H7 (cell line): ENCODE results near the gene SPACA5. TPM values are rescaled to one million over a fixed set of nuclear protein-coding genes. Genes with fewer than 3 reads are reported as not detected.
"Not testable (repeated sequence)": the region's sequence is repeated elsewhere in the genome, so short reads cannot be mapped to it uniquely, and the experiment has no call there.

ENCODE experiments used
- DNase-seq: peaks from one replicate; pipeline ENCODE4 v3.0.0; 2012
- H3K27me3 ChIP-seq: 2 replicates; pipeline ENCODE4 v1.6.0; 2011; ENCODE audit warnings: mild to moderate bottlenecking, low read length; ENCODE audit not compliant: control insufficient read depth, insufficient read depth
- H3K36me3 ChIP-seq: replicated peaks from 2 replicates; pipeline ENCODE4 v1.5.1; 2011; ENCODE audit warnings: low read length; ENCODE audit not compliant: control insufficient read depth, insufficient read depth
- H3K4me3 ChIP-seq: 2 replicates; pipeline ENCODE4 v1.5.1; 2011; ENCODE audit warnings: low read depth, mild to moderate bottlenecking, control low read depth, low read length, moderate library complexity; ENCODE audit not compliant: insufficient read depth
- total RNA-seq: library from RNA; depleted of rRNA; stranded (reverse); fragments of >200 nt; shearing (Covaris generic); gene quantifications from 2 replicates; pipeline ENCODE4 v1.2.3, GENCODE V29; 2014

The SPACA5 gene
- total RNA-seq, 1 experiment from 2014 or later, result not detected

DNA sequence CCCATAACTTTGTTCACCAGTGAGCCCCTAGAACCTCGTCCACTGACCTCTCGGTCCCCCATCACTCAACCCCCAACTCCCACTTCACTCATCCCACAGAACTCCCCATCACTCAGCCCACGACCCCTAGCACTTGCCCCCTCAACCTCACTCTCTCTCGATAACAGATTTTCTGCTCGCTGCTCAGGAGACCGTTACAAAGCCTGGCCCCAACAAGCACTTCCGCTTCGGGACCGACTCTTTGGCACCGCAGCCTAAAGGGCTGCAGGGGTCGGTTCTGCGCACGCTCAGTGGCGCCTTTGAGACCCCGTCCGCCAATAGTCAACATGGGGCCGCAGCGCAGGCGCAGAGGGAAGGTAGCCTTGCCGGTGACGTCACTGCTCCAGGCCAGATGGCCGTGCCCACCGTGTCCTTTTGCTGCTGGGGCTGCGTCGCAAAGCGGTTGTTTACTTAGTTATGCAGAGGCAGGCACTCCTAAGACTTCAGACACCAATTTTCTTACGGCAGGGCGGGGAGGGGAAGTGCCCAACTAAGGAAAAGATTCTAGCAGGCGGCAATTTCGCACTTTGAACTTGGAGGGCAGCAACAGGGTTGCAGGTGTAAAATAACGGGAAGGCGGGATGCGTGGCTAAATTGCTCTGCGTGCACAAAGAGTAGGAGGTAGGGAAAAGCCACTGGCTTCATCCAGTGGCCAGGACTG lies 2.9 kb upstream of the SPACA5 start, which contains the start of gene ZNF182:
ZNF182 (minus strand) TSS at position 232 of the 700 bp plus-strand sequence. CDS start 1,380 bp downstream, outside the sequence.
- peak; percentile 91 for DNase-seq
- H3K36me3 ChIP-seq, result no peaks in the 10 kb centered on the region
- H3K4me3 ChIP-seq, result peak within 1 kb of the TSS; percentile 79
- no peaks in the 10 kb centered on the region for H3K27me3 ChIP-seq

DNA sequence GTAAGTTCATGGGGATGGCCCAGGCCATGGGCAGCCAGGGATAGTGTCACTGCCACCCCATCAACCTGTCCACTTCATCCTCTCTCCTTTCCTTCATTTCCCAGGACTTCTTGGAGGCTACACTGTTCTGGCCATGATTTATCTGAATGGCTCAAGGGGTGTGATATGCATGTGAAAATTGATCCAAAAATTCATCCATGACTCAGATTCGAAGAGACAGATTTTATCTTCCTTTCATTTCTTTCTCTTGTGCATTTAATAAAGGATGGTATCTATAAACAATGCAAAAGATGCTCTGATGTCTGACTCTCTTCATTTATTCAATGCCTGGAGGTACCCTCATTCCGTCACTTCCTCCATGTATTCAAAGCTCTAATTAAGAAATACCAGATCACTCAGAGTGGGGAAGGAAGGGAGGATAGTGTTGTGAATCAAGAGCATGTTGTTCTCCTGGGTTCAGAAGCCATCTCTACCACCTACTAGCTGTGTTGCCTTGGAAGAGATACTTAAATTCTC lies 2.7 kb downstream of the SPACA5 start:
- H3K4me3 ChIP-seq, H3K27me3 ChIP-seq, H3K36me3 ChIP-seq, DNase-seq: not testable (repeated sequence)

- not testable (repeated sequence) for H3K36me3 ChIP-seq, DNase-seq, H3K27me3 ChIP-seq, H3K4me3 ChIP-seq
These were observed 10.0 kb downstream of the SPACA5 start for GRCh38 chrX:48016583-48017310.

- not testable (repeated sequence) for H3K27me3 ChIP-seq, DNase-seq, H3K36me3 ChIP-seq, H3K4me3 ChIP-seq
These were observed 13.1 kb downstream of the SPACA5 start for GRCh38 chrX:48019892-48020291.

DNA sequence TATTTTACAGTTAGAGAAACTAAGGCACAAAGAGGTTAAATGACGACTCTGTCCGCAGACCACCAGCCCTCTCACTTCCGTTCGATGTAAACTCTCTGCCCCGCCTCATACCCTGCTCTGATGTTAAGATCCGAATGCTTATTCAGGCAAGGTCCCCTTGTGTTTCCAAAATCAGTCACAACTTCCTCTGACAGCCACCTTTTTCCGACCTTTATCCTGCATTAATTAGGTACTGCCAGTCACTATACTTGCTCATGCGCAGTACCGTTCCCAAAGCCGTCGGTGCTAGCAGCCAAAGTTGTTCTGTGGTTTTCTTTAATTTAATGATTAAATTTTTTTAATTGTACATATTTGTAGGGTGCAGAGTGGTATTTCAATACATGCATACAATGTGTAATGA lies 13.7 kb downstream of the SPACA5 start:
- not testable (repeated sequence) for H3K36me3 ChIP-seq, H3K4me3 ChIP-seq, H3K27me3 ChIP-seq, DNase-seq

DNA sequence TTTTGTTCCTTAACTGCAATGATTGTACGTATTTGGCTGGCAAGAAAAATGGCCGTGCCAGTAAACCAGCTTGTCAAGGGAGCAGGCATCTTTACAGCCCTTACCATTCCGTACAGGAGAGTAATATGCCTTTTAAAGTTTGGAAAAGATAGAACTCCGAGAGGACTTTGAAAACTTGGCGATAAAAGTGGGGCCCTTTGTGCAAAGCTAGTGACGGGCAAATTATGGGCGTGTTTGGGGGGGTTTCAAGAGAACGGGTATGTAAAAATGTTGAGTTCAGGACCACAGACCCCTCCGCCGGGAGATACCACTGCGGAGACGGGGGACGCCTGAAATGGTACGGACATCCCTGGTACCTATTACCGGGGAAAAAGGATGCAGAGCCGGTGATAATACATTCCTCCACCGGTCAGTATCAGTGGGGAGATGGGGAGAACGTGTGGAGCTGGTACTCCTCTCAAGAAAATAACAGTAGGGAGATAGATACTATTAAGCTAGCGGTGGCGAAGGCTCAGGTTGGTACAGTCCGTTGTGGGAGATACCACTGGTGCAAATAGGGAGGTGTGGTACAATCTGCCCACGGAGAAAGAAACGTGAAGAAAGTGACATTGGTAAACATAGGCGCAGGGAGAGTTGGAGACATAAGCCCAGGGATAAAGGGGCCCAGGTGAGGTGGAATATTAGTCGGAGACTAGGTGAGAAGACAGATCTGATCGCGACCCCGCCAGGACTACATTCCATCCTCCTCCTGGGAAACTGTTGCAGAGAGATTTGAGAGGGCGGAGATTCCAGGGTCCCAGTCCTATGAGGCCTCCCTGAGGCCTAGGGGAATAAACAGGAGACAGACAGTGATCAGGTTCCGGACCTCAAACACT lies 14.5 kb downstream of the SPACA5 start:
- DNase-seq, result peak; percentile 69
- Histone ChIP-seq H3K4me3 (peak overlapping the region; percentile 53), H3K36me3 (no peaks in the 10 kb centered on the region), H3K27me3 (no peaks in the 10 kb centered on the region)

DNA sequence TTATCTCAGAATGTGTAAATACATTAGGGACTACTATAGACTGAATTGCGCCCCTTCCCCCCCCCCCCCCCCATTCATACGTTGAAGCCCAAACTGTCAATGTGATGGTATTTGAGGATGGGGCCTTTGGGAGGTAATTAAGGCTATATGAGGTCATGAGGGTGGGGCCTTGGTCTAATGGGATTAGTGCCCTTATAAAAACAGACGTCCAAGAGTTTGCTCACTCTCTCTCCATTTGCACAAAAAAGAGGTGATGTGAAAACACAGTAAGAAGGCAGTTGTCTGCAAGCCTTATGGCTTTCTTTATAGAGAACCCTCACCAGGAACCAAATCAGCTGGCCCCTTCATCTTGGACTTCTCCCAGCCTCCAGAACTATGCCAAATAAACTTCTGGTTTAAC lies 15.3 kb downstream of the SPACA5 start:
- Histone ChIP-seq H3K27me3 (no peaks in the 10 kb centered on the region), H3K36me3 (no peaks in the 10 kb centered on the region), H3K4me3 (no peak overlapping the region)
- DNase-seq, result no peak

DNA sequence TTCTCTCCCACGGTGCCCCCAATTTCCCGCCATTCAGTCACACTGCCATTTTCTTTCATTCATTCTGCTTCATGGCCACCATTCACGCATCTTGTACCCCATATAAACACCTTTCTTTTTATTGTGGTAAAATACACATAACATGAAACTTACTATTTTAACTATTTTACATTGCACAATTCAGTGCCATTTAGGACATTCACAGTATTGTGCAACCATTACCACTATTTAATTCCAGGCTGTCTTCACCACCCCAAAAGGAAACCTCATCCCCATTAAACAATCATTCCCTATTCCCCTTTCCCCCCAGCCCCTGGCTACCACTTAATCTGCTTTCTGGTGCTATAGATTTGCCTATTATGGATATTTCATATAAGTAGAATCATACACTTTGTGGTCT lies 15.9 kb downstream of the SPACA5 start:
- no peak for DNase-seq
- Histone ChIP-seq H3K27me3 (no peaks in the 10 kb centered on the region), H3K36me3 (no peaks in the 10 kb centered on the region), H3K4me3 (no peak overlapping the region)

GRCh38 chrX:48025561-48025960 lies 18.8 kb downstream of the SPACA5 start:
- no peak overlapping the region for H3K4me3 ChIP-seq
- no peaks in the 10 kb centered on the region for H3K27me3 ChIP-seq
- DNase-seq, result peak; percentile 52
- H3K36me3 ChIP-seq, result no peaks in the 10 kb centered on the region

DNA sequence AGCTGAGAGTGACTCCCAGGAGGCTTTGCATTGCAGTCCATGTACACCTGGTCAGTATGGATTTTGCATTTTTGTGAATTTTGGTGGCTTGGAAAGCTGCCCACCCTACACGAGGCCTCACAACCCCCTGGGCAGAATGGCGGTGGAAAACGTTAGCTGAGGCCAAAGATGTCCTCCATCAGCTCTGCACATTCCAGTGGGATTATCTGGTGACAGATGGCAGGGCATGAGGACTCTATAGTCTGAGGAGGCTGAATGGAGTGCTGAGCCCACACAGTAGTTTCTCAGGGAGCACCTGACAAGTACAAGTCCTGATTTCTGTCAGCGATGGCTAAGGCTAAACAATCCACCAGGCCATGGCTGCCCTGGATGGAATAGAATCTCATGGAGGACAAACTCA lies 20.8 kb downstream of the SPACA5 start:
- not testable (repeated sequence) for H3K27me3 ChIP-seq, H3K4me3 ChIP-seq, DNase-seq, H3K36me3 ChIP-seq

DNA sequence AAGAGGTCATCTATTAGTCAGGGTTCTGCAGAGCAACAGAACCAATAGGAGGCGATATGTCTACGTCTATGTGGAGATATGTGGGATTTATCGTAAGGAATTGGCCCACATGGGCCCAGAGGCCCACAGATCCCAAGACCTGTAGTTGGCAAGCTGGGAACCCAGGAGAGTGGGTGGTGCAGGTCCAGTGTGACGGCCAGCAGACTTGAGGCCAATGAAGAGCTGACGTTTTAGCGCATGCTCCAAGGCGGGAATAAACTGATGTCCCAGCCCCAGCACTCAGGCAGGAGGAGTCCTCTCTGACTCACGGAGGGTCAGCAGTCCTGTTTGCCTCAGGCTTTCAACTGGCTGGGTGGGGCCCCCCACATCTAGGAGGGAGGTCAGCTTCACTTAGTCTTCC lies 21.3 kb downstream of the SPACA5 start:
- DNase-seq, result no peak
- H3K36me3 ChIP-seq, result no peaks in the 10 kb centered on the region
- no peaks in the 10 kb centered on the region for H3K27me3 ChIP-seq
- no peak overlapping the region for H3K4me3 ChIP-seq

GRCh38 chrX:48030237-48030636 lies 23.4 kb downstream of the SPACA5 start:
- no peaks in the 10 kb centered on the region for H3K27me3 ChIP-seq
- no peak for DNase-seq
- no peak overlapping the region for H3K4me3 ChIP-seq
- no peaks in the 10 kb centered on the region for H3K36me3 ChIP-seq

DNA sequence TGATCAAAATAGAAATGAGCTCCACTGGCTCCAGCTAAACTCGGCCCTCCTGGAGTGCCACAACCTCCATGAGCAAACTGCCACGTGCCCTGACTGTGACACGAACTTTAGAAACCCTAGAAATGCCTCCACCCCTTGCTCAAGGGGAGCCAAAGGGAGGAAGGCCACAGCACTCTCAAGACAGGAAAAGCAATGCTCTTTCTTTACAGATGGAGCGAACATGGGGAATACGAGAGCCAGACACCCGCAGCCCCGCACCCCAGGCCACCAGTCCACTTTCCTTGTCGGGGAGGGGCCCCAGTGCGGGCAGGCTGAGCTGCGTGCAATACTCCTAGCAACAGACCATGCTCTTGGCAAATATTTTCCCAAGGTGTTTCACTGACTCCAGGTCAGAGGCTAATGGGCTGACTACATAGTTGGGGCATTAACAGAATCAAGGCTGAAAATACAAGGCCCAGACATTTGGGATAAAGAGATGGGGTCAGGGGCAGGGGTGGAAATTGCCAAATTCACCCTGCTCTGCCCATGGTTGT lies 23.9 kb downstream of the SPACA5 start:
- DNase-seq, H3K4me3 ChIP-seq, H3K36me3 ChIP-seq, H3K27me3 ChIP-seq: not testable (repeated sequence)

GRCh38 chrX:48035891-48036290 lies 29.1 kb downstream of the SPACA5 start:
- DNase-seq, result no peak
- H3K4me3 ChIP-seq, result no peak overlapping the region
- H3K27me3 ChIP-seq, result no peaks in the 10 kb centered on the region
- no peaks in the 10 kb centered on the region for H3K36me3 ChIP-seq
